Measurements from ENCODE around the gene AKAP13. TPM values are rescaled to one million over a fixed set of nuclear protein-coding genes. Genes with fewer than 3 reads are reported as not detected.

The AKAP13 gene
- total and polyA plus RNA-seq, 2 of the 13 experiments (the other 11 are each of a cell fraction or from before 2014, with no cell fraction given) = 6.7 to 27.1 TPM

DNA sequence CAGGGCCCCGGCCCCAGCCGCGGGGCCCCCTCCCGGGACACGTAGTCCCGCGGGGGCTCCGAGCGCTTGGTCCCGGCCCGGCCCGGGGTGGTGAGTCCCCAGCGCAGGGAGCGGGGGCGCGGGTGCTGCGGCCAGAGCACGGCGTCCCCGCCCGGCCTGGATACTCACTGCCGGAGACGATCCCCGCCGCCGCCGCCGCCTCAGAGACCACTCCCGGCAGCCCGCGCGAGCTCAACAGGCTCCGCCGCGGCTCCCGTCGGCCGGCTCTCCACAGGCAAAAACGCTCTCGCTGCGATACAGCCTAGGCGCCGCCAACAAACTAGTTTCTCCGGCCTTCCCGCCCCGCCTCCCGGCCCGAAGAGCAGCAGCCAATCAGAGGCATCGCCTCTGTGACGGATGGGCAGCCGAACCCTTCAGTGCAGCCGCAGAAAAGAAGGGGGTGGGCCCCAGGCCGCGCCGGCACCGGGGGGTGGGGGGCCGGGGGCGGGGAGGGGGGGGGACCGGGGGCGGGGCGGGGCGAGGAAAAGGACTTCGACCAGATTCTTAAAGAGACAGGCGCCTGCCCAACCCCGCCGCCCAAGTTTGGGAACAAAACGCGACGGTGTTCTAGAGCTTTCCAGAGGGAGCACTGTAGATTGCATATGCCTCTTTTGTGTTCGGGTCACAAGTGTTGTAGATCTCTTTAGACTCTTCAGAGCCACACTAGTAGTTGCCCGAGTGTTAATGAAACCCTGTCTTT is 414.4 kb downstream of the AKAP13 start, which contains the start of gene KLHL25 (continued):
- no peak for TF ChIP-seq CREB1 (IDR thresholded peaks at IDR 0.05)
- TF ChIP-seq CREB1 (CRISPR knock-in tag; IDR thresholded peaks at IDR 0.05) = no peak
- no peak for TF ChIP-seq U2AF1 (optimal IDR thresholded peaks at IDR 0.05; ENCODE audit: low read depth, low read length)
- TF ChIP-seq NBN (conservative IDR thresholded peaks at IDR 0.05) = no peak
- TF ChIP-seq TARDBP (CRISPR knock-in tag; IDR thresholded peaks at IDR 0.05) = peak; percentile 41; the same call in 1 of the 2 replicates
- no peak for TF ChIP-seq ZNF383 (CRISPR knock-in tag; IDR thresholded peaks at IDR 0.05; ENCODE audit: borderline replicate concordance)
- TF ChIP-seq, protein P1, sequence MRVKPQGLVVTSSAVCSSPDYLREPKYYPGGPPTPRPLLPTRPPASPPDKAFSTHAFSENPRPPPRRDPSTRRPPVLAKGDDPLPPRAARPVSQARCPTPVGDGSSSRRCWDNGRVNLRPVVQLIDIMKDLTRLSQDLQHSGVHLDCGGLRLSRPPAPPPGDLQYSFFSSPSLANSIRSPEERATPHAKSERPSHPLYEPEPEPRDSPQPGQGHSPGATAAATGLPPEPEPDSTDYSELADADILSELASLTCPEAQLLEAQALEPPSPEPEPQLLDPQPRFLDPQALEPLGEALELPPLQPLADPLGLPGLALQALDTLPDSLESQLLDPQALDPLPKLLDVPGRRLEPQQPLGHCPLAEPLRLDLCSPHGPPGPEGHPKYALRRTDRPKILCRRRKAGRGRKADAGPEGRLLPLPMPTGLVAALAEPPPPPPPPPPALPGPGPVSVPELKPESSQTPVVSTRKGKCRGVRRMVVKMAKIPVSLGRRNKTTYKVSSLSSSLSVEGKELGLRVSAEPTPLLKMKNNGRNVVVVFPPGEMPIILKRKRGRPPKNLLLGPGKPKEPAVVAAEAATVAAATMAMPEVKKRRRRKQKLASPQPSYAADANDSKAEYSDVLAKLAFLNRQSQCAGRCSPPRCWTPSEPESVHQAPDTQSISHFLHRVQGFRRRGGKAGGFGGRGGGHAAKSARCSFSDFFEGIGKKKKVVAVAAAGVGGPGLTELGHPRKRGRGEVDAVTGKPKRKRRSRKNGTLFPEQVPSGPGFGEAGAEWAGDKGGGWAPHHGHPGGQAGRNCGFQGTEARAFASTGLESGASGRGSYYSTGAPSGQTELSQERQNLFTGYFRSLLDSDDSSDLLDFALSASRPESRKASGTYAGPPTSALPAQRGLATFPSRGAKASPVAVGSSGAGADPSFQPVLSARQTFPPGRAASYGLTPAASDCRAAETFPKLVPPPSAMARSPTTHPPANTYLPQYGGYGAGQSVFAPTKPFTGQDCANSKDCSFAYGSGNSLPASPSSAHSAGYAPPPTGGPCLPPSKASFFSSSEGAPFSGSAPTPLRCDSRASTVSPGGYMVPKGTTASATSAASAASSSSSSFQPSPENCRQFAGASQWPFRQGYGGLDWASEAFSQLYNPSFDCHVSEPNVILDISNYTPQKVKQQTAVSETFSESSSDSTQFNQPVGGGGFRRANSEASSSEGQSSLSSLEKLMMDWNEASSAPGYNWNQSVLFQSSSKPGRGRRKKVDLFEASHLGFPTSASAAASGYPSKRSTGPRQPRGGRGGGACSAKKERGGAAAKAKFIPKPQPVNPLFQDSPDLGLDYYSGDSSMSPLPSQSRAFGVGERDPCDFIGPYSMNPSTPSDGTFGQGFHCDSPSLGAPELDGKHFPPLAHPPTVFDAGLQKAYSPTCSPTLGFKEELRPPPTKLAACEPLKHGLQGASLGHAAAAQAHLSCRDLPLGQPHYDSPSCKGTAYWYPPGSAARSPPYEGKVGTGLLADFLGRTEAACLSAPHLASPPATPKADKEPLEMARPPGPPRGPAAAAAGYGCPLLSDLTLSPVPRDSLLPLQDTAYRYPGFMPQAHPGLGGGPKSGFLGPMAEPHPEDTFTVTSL (CRISPR knock-in tag; IDR thresholded peaks at IDR 0.05; ENCODE audit: borderline replicate concordance) = no peak
- no peak for TF ChIP-seq HHEX (CRISPR knock-in tag; IDR thresholded peaks at IDR 0.05)
- no peak for TF ChIP-seq HOXA9 (CRISPR knock-in tag; IDR thresholded peaks at IDR 0.05; ENCODE audit: borderline replicate concordance)
- TF ChIP-seq, protein P2, sequence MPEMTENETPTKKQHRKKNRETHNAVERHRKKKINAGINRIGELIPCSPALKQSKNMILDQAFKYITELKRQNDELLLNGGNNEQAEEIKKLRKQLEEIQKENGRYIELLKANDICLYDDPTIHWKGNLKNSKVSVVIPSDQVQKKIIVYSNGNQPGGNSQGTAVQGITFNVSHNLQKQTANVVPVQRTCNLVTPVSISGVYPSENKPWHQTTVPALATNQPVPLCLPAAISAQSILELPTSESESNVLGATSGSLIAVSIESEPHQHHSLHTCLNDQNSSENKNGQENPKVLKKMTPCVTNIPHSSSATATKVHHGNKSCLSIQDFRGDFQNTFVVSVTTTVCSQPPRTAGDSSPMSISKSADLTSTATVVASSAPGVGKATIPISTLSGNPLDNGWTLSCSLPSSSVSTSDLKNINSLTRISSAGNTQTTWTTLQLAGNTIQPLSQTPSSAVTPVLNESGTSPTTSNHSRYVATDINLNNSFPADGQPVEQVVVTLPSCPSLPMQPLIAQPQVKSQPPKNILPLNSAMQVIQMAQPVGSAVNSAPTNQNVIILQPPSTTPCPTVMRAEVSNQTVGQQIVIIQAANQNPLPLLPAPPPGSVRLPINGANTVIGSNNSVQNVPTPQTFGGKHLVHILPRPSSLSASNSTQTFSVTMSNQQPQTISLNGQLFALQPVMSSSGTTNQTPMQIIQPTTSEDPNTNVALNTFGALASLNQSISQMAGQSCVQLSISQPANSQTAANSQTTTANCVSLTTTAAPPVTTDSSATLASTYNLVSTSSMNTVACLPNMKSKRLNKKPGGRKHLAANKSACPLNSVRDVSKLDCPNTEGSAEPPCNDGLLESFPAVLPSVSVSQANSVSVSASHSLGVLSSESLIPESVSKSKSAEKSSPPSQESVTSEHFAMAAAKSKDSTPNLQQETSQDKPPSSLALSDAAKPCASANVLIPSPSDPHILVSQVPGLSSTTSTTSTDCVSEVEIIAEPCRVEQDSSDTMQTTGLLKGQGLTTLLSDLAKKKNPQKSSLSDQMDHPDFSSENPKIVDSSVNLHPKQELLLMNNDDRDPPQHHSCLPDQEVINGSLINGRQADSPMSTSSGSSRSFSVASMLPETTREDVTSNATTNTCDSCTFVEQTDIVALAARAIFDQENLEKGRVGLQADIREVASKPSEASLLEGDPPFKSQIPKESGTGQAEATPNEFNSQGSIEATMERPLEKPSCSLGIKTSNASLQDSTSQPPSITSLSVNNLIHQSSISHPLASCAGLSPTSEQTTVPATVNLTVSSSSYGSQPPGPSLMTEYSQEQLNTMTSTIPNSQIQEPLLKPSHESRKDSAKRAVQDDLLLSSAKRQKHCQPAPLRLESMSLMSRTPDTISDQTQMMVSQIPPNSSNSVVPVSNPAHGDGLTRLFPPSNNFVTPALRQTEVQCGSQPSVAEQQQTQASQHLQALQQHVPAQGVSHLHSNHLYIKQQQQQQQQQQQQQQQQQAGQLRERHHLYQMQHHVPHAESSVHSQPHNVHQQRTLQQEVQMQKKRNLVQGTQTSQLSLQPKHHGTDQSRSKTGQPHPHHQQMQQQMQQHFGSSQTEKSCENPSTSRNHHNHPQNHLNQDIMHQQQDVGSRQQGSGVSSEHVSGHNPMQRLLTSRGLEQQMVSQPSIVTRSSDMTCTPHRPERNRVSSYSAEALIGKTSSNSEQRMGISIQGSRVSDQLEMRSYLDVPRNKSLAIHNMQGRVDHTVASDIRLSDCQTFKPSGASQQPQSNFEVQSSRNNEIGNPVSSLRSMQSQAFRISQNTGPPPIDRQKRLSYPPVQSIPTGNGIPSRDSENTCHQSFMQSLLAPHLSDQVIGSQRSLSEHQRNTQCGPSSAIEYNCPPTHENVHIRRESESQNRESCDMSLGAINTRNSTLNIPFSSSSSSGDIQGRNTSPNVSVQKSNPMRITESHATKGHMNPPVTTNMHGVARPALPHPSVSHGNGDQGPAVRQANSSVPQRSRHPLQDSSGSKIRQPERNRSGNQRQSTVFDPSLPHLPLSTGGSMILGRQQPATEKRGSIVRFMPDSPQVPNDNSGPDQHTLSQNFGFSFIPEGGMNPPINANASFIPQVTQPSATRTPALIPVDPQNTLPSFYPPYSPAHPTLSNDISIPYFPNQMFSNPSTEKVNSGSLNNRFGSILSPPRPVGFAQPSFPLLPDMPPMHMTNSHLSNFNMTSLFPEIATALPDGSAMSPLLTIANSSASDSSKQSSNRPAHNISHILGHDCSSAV (CRISPR knock-in tag; IDR thresholded peaks at IDR 0.05; ENCODE audit: borderline replicate concordance) = no peak
- TF ChIP-seq ZNF839 (CRISPR knock-in tag; IDR thresholded peaks at IDR 0.05; ENCODE audit: borderline replicate concordance) = no peak
- TF ChIP-seq KDM3A (CRISPR knock-in tag; IDR thresholded peaks at IDR 0.05; ENCODE audit: low read depth) = no peak
- no peak for TF ChIP-seq YY1 (IDR thresholded peaks at IDR 0.05; ENCODE audit: insufficient read depth, insufficient replicate concordance, low read depth, low read length)
- TF ChIP-seq EP300 (IDR thresholded peaks at IDR 0.05; ENCODE audit: low read depth in 2 of 2, low read length in 2 of 2) = no peak
- TF ChIP-seq EP300 (CRISPR knock-in tag; IDR thresholded peaks at IDR 0.05; ENCODE audit: borderline replicate concordance) = no peak
- TF ChIP-seq ZNF724P (CRISPR knock-in tag; IDR thresholded peaks at IDR 0.05; ENCODE audit: borderline replicate concordance) = no peak
- no peak for TF ChIP-seq MBNL3 (CRISPR knock-in tag; conservative IDR thresholded peaks at IDR 0.05)
